SK-N-SH treated with all-trans-retinoic acid at 6 μM for 48 hours (cell line): ENCODE measurements around the gene TDRD12.

ENCODE experiments used
- ARNTL ChIP-seq: fragments of 450-650 bp; formaldehyde crosslinking; IDR thresholded peaks from 2 replicates; pipeline ENCODE4 v1.5.0; 2020; ENCODE audit warnings: low read depth, mild to moderate bottlenecking, moderate library complexity, borderline replicate concordance
- GLIS3 ChIP-seq: fragments of 250-450 bp; sonication (Bioruptor Pico); IDR thresholded peaks from 2 replicates; pipeline ENCODE4 v1.5.0; 2020; ENCODE audit warnings: mild to moderate bottlenecking, moderate library complexity
- ISL1 ChIP-seq: fragments of 250-450 bp; sonication (Bioruptor Pico); IDR thresholded peaks from 2 replicates; pipeline ENCODE4 v2.1.2; 2022; ENCODE audit warnings: mild to moderate bottlenecking, moderate library complexity
- OSR1 ChIP-seq: fragments of 250-450 bp; sonication (Bioruptor Pico); IDR thresholded peaks from 2 replicates; pipeline ENCODE4 v1.8.0; 2022; ENCODE audit warnings: moderate library complexity, mild to moderate bottlenecking, inconsistent platforms
- POU6F1 ChIP-seq: fragments of 250-450 bp; sonication (Bioruptor Pico); IDR thresholded peaks from 2 replicates; pipeline ENCODE4 v1.8.0; 2021; ENCODE audit warnings: low read depth, mild to moderate bottlenecking, moderate library complexity, borderline replicate concordance
- RARB ChIP-seq: fragments of 250-450 bp; sonication (Bioruptor Pico); IDR thresholded peaks from 2 replicates; pipeline ENCODE4 v1.8.0; 2021; ENCODE audit warnings: mild to moderate bottlenecking, moderate library complexity
- TOX ChIP-seq: fragments of 250-450 bp; sonication (Bioruptor Pico); IDR thresholded peaks from 2 replicates; pipeline ENCODE4 v1.8.0; 2021; ENCODE audit warnings: mild to moderate bottlenecking, moderate library complexity, borderline replicate concordance
- ZFP3 ChIP-seq: fragments of 250-450 bp; sonication (Bioruptor Pico); IDR thresholded peaks from 2 replicates; pipeline ENCODE4 v1.5.0; 2020; ENCODE audit warnings: mild to moderate bottlenecking, moderate library complexity
- ZNF70 ChIP-seq: fragments of 450-650 bp; formaldehyde crosslinking; IDR thresholded peaks from 2 replicates; pipeline ENCODE4 v1.5.0; 2020; ENCODE audit warnings: mild to moderate bottlenecking, moderate library complexity

GRCh38 chr19:32808236-32808635 is 88.7 kb downstream of the TDRD12 start:
- TF ChIP-seq GLIS3 = no peak
- TF ChIP-seq ZFP3 (CRISPR knock-in tag) = no peak
- TF ChIP-seq ARNTL (CRISPR knock-in tag) = no peak
- no peak for TF ChIP-seq TOX (CRISPR knock-in tag)
- no peak for TF ChIP-seq ZNF70 (CRISPR knock-in tag)
- no peak for TF ChIP-seq ISL1 (CRISPR knock-in tag)
- TF ChIP-seq OSR1 (CRISPR knock-in tag) = no peak
- no peak for TF ChIP-seq RARB (CRISPR knock-in tag)
- no peak for TF ChIP-seq POU6F1 (CRISPR knock-in tag)
